Measurements from ENCODE around the gene ESYT2.

- TF ChIP-seq CTCF (IDR thresholded peaks at IDR 0.05; ENCODE audit: poor library complexity) (no peak), EZH2phosphoT487 (IDR thresholded peaks at IDR 0.05; ENCODE audit: low read depth, severe bottlenecking, unreplicated experiment) (no peak), EZH2 (IDR thresholded peaks at IDR 0.05; ENCODE audit: borderline replicate concordance) (no peak)
Observed at GRCh38 chr7:158720112-158720511, 109.2 kb downstream of the ESYT2 start.

Data from hepatocyte (in vitro differentiated cells).